Stimulated activated CD8-positive, alpha-beta memory T cell treated with anti-CD3 and anti-CD28 coated beads, Interleukin-12 subunit alpha, Interleukin-12 subunit beta, amount 100 ng/mL, for 24 hours (primary cell): Measurements from ENCODE around the gene ADCY9.

Source experiments
- DNase-seq: peaks from one replicate; pipeline ENCODE4 v3.0.0-alpha.2; 2020; ENCODE audit errors: extremely low read depth

ADCY9 gene

DNA sequence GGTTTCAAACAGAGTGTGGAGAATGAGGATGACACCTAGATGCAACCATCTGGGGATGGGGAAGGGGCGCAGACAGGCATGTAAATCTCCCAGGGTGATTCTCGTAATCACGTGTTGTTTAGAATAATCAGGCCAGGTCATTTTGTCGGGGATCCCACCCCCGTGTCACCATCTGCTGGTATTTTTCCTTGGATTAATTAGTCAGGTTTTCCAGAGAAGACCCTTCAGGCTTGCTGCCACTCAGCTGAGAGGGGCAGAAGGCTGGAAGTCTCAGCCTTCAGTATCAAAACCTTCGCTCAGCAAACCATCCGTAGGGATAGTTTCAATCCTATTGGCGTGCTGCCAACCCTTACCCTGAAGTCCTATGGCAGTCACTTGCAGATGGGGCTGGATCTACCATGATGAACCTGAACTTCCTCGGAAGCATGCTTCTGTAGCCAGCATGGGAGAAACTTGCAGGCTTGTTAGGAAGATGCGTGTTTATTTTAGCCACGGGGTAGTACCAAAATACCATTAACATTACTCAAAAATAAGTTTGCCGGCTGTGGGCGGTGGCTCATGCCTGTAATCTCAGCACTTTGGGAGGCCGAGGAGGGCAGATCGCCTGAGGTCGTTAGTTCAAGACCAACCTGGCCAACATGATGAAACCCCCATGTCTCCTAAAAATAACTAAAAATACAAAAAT is 7.5 kb upstream of the ADCY9 start:
- DNase-seq = no peak

- DNase-seq = no peak
Measured at GRCh38 chr16:4120176-4120575, 3.9 kb upstream of the ADCY9 start.

- no peak for DNase-seq
Measured at GRCh38 chr16:4117250-4117578, 972 bp upstream of the ADCY9 start.

DNA sequence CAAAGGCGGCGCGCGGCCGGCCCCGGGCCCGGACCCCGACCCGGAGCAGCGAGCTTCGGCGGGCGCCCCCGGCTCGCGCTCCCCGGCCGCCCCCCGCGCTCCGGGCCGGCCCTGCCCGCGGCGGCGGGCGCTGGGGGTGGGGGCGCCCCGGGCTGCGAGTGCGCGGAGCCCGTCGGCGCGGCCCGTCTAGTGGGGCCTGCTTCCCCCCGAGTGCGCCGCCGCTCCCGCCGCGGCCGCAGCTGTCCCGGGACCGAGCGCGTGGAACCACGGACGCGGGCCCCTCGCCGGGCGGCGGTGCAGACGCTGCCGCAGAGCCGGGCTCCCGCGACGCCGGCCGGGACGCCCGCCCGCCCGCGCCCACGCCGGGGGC is 308 bp downstream of the ADCY9 start:
- no peak for DNase-seq

DNA sequence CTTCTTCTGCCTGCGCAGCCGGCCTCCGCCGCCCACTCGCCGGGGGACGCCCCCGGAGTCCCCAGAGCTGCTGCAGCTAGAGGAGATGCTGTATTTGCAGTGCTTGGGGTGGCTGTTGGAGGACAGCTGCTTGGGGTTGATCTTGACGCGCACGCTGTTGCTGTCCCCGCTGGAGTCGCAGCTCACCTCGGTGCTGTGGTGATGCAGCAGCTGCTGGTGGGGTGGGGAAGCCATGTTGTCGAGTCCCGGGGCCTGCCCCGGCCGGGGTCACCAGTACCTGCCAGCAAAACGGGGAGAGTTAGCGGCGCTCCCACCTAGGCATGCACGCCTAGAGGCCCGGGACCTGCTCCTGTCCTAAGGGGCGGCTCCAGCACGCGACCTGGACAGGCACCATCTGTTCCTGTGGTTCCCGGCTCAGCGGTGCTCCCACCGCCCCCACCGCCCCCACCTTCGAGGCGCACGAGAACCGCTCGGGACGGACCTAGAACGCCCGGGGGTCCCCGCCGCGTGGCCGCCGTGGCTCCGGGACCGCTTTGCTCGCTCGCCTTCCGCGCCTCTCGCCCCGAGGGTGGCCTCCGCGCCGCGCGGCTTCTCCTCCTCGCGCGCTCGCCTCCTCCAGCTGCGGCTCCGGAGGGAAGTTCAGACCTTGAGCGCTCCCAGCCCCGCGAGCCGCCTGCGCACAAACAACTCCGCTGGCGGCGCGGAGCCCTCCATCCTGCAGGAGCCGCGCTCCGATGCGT is 863 bp downstream of the ADCY9 start:
- DNase-seq = no peak

GRCh38 chr16:4114257-4115208 is 1.7 kb downstream of the ADCY9 start:
- no peak for DNase-seq

- DNase-seq = no peak
Measured at GRCh38 chr16:4113358-4114256, 2.6 kb downstream of the ADCY9 start.

DNA sequence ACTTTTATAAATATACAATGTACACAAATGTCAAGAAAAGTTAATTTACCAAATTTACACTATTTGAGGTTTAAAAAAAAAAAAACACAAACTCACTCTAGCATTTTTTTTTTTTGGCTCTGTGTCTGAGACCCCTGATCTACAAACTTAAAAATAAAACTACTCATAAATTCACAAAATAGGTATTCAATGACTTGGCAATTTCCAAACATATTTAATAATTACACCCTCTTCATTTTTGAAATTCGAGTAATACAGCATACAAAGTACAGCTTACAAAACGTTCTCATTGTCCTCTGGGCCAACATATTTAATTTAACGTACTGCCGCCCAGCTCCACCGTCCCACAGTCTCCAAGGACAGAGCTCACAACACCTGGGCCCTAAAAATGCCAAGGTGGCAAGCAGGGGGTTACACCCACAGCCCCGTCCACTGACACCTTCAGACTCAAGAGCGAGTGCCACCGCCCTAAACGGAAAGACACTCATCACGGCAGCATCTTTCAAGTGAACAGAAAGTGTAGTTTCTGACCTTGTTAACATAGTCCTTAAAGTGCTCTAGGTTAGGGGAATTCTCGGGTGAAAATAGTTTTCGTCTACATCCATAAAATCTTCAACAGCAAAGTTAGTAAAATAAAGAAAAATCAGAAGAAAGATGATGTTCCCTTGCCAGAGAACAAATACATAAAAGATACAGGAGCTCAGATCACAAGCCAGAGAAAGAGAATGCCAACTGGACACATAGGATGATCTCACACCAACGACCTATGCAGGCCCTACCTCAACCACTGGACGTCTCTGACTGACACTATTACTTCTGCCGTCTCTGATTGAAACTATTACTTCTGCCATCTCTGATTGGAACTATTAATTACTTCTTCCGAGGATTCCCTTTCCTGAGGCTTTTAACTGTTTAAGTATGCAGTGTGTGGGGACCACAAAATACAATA is 4.2 kb downstream of the ADCY9 start:
- no peak for DNase-seq

DNA sequence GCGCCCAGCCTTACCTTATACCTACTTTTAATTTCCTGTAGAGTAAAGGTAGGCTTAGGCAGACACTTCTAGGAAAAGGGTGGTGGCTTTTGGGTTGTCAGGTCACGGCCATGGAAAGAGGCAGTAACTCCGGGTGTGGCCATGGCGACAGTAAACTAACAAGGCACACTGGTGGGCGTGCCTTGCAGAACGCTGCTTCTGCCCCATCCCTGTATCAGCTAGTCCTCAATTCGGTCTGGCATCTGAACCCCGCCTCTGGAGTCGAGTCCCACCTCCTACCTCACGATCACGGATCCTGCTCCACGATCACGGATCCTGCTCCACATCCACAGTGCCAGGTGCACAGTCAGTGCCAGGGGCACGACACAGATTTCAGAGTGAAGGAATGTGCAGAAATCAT is 5.6 kb downstream of the ADCY9 start:
- no peak for DNase-seq

DNA sequence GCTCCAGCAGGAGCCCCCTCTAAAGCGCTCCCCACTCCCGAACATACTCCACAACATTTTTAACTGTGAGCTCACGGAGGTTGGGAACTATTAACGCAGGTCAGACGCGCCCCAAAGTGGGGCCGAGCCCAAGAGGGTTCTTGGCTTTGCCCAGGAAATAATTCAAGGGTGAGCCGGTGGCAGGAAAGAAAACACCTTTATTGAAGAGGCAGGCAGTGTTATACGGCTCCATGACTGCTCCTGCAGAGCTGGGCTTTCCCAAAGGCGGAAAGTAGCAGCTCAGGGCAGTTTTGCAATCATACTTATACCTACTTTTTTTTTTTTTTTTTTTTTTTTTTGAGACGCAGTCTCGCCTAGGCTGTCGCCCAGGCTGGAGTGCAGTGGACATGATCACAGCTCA is 6.2 kb downstream of the ADCY9 start:
- DNase-seq = no peak

GRCh38 chr16:4109250-4109736 is 6.9 kb downstream of the ADCY9 start:
- DNase-seq = no peak

DNA sequence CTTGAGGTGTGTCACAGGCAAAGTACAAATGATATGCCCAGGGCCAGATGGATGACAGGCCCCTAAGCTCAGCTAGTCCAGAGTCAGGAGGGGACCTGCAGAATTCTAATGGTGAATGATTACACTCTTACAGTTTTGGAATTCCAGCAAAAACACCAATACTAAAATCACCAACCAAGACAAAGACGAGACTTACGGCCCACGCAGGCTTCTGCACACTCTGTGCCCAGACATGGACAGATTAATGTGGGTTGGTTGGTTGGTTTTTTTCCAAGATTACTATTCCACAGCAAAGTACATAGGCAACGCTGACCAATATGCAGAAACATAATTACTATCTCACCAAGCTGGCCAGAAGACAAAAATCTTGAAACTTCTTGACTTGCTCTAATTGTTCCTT is 9.7 kb downstream of the ADCY9 start:
- no peak for DNase-seq

GRCh38 chr16:4105848-4106247 is 10.4 kb downstream of the ADCY9 start:
- no peak for DNase-seq

DNA sequence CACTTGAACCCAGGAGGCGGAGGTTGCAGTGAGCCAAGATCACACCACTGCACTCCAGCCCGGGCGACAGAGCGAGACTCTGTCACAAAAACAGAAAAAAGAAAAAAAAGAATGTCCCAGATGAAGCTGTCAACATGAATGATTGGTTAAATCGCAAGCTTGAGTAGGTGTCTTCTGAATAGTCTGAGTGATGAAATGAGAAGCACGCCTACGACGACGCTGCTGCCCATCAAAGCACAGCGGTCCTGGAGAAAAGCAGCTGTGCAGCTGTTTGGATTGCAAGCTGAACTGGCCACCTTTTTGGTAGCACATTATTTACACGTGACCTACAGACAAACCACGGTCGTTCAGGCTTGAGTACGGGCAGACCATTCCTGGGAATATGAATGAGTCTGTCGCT is 12.5 kb downstream of the ADCY9 start:
- DNase-seq = no peak

GRCh38 chr16:4101421-4102219 is 14.6 kb downstream of the ADCY9 start:
- no peak for DNase-seq

- DNase-seq = no peak
Measured at GRCh38 chr16:4098501-4098900, 17.7 kb downstream of the ADCY9 start.

- DNase-seq = no peak
Measured at GRCh38 chr16:4097826-4098240, 18.4 kb downstream of the ADCY9 start.

- no peak for DNase-seq
Measured at GRCh38 chr16:4096509-4096908, 19.7 kb downstream of the ADCY9 start.

GRCh38 chr16:4094127-4094773 is 22.0 kb downstream of the ADCY9 start:
- no peak for DNase-seq
